ENCODE measurements around the gene GLIS2.
A peak's percentile ranks its signal among the peaks of the same experiment; 100 is the strongest.

Gene GLIS2

GRCh38 chr16:4298761-4299522, 16.9 kb upstream of the GLIS2 start:
- DNase-seq, result no peak

GRCh38 chr16:4301177-4301576, 14.7 kb upstream of the GLIS2 start:
- DNase-seq, result no peak

- DNase-seq, result no peak
Measured at GRCh38 chr16:4301968-4302367, 13.9 kb upstream of the GLIS2 start.

GRCh38 chr16:4303973-4304372, 11.9 kb upstream of the GLIS2 start:
- no peak for DNase-seq

- no peak for DNase-seq
Measured at GRCh38 chr16:4306470-4307214, 9.2 kb upstream of the GLIS2 start.

- peak; percentile 80 for DNase-seq
Measured at GRCh38 chr16:4307215-4308037, 8.4 kb upstream of the GLIS2 start.

- no peak for DNase-seq
Measured at GRCh38 chr16:4309102-4309832, 6.6 kb upstream of the GLIS2 start.

- no peak for DNase-seq
Measured at GRCh38 chr16:4309833-4310266, 6.0 kb upstream of the GLIS2 start.

- no peak for DNase-seq
Measured at GRCh38 chr16:4313563-4314531, 2.0 kb upstream of the GLIS2 start.

- DNase-seq, result no peak
Measured at GRCh38 chr16:4314532-4315185, 1.2 kb upstream of the GLIS2 start.

- DNase-seq, result no peak
Measured at GRCh38 chr16:4316108-4316863, 419 bp downstream of the GLIS2 start.

GRCh38 chr16:4316864-4317531, 1.1 kb downstream of the GLIS2 start:
- no peak for DNase-seq

- DNase-seq, result no peak
Measured at GRCh38 chr16:4317532-4318450, 1.9 kb downstream of the GLIS2 start.

- no peak for DNase-seq
Measured at GRCh38 chr16:4318451-4318910, 2.6 kb downstream of the GLIS2 start.

GRCh38 chr16:4318967-4319366, 3.1 kb downstream of the GLIS2 start:
- DNase-seq, result no peak

GRCh38 chr16:4319454-4320421, 3.9 kb downstream of the GLIS2 start:
- DNase-seq, result no peak

- DNase-seq, result no peak
Measured at GRCh38 chr16:4320571-4321137, 4.8 kb downstream of the GLIS2 start.

Measured in NCI-H510A (cell line).